Ureter (tissue), 1 donor: Measurements from ENCODE around the gene ACTRT2. TPM values are rescaled to one million over a fixed set of nuclear protein-coding genes. Genes with fewer than 3 reads are reported as not detected.

ENCODE experiments used
- DNase-seq: peaks from one replicate; pipeline ENCODE4 v3.0.0-alpha.2; 2020; ENCODE audit warnings: low spot score
- total RNA-seq: library from RNA; stranded (reverse); gene quantifications from one replicate; pipeline ENCODE4 v1.2.4, GENCODE V29; 2023
- donor health status: DM: yes; HTN: yes; CAD: no.

The ACTRT2 gene
- total RNA-seq, 1 donor from 2014 or later = not detected

GRCh38 chr1:3068564-3069431 lies 47.5 kb downstream of the ACTRT2 start, which contains the start of gene PRDM16:
TSS of gene PRDM16 (plus strand) at chr1:3069203. CDS start at chr1:3069260, 57 bp downstream.
- DNase-seq = no peak

GRCh38 chr1:3069491-3070308 lies 48.4 kb downstream of the ACTRT2 start:
- peak; percentile 74 for DNase-seq

- no peak for DNase-seq
These were observed 49.0 kb downstream of the ACTRT2 start for GRCh38 chr1:3070309-3070643.

- no peak for DNase-seq
These were observed 49.6 kb downstream of the ACTRT2 start for GRCh38 chr1:3070644-3071564.

GRCh38 chr1:3071565-3072390 lies 50.5 kb downstream of the ACTRT2 start:
- no peak for DNase-seq

Other genes starting within 250 kb of the ACTRT2 start
- 3.0 TPM for gene TTC34, start 219.8 kb upstream of the ACTRT2 start, total RNA-seq
- 15.9 TPM for gene PRDM16, start 47.7 kb downstream of the ACTRT2 start, total RNA-seq